Testis (tissue), 3 donors: Measurements from ENCODE around the gene HOXB3. TPM values are rescaled to one million over a fixed set of nuclear protein-coding genes. Genes with fewer than 3 reads are reported as not detected.

Experiments
- DNase-seq: peaks from one replicate; pipeline ENCODE4 v3.0.0-alpha.2; 2019
- H3K27ac ChIP-seq, 2 donors: fragments of 200-600 bp; sonication (generic); one replicate each; pipeline ENCODE4 v1.5.1; 2019
- H3K27me3 ChIP-seq: fragments of 200-600 bp; sonication (generic); one replicate; pipeline ENCODE4 v1.5.1; 2019
- H3K36me3 ChIP-seq: fragments of 200-600 bp; sonication (generic); one replicate; pipeline ENCODE4 v1.5.1; 2017; ENCODE audit warnings: low read depth; ENCODE audit errors: missing control alignments
- H3K4me1 ChIP-seq: fragments of 200-600 bp; sonication (generic); one replicate; pipeline ENCODE4 v1.5.1; 2019
- H3K4me3 ChIP-seq, 2 donors: fragments of 200-600 bp; sonication (generic); one replicate each; pipeline ENCODE4 v1.5.1; 2017 to 2019
- H3K9me3 ChIP-seq: fragments of 200-600 bp; sonication (generic); one replicate; pipeline ENCODE4 v1.5.1; 2017
- POLR2A ChIP-seq: fragments of 450-650 bp; IDR thresholded peaks from one replicate; pipeline ENCODE4 v1.6.1; 2017; ENCODE audit warnings: antibody characterized with exemption, mild to moderate bottlenecking, moderate library complexity
- WGBS, 2 donors: methylation state at CpG; one replicate each; pipeline ENCODE4 v1.1.5; 2018; 5-methylcytosine and 5-hydroxymethylcytosine counted together
- intact Hi-C: fragments of 100-400 bp; cut with DNase I; formaldehyde crosslinking; loops from one replicate; pipeline ENCODE4 v1.15.1; 2023; ENCODE audit warnings: low total_unique reads
- polyA plus RNA-seq: library from polyadenylated mRNA; stranded (reverse); fragments of 350-450 nt; fragmentation: Illumina TruSeq; extraction: RNeasy Lipid Tissue Mini Kit (QIAGEN cat#74804); gene quantifications from one replicate; pipeline ENCODE4 v1.2.3, GENCODE V29; 2014; ENCODE audit warnings: low read depth, low replicate concordance; ENCODE audit not compliant: insufficient read depth
- total RNA-seq, 2 donors: library from RNA; depleted of rRNA; stranded (reverse); fragments of >200 nt; gene quantifications; one replicate each; pipeline ENCODE4 v1.2.3, GENCODE V29; 2016
- TF ChIP-seq, protein P1 (sequence below), 3 experiments: fragments of 450-650 bp in 2 of 3; fragments of 200-600 bp in 1 of 3; sonication (generic) in 1 of 3; IDR thresholded peaks; one replicate each; pipeline ENCODE4 v1.5.1; 2016 to 2019; ENCODE audit warnings: antibody characterized with exemption in 3 of 3, mild to moderate bottlenecking in 2 of 3, moderate library complexity in 1 of 3

HOXB3 gene
- total and polyA plus RNA-seq, 3 donors from 2014 or later, result 9.2 to 11.4 (median 10.6) TPM

DNA sequence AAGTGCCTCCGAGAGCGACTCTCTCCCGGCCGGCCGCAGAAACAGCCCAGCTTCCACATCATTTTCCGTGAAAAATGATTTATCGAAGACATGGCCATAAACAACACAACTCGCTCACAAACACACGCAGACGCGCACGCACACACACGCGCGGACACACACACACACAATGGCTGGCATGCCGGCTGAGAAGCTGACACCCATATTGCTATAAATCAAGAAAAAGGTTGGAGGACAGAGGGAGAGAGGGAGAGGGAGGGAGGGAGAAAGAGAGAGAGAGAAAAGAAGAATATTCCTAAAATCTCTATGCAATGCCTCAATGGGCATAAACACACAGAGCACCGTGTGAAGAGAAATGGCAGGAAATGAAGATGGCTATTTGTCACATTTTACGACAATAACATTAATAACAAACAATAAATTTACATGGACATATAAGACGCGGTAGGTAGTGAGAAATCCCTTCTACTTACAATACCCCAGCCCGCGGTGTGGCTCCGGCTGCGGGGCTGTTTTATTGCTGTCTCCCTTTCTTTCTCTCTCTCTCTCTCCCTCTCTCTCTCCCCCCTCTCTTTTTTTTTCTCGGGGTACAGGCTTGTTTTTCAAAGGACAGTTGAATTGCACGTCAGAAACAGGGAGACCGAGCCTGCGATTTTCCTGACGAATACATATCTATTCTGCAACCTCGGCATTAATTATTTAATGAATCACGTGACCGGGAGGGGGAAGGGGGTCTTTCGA lies 21.4 kb downstream of the HOXB3 start:
- intact Hi-C loops, result no loop called here
- WGBS, 2 donors, result 18 to 33% methylated on average over 33 of the region's 33 CpGs
- Histone ChIP-seq H3K9me3 (no peaks in the 10 kb centered on the region), H3K4me1 (no peaks in the 10 kb centered on the region), H3K27me3 (no peaks in the 10 kb centered on the region), H3K4me3 (no peak overlapping the region), H3K36me3 (no peaks in the 10 kb centered on the region), H3K27ac (no peak overlapping the region)
- DNase-seq, result no peak
- TF ChIP-seq, protein P1, sequence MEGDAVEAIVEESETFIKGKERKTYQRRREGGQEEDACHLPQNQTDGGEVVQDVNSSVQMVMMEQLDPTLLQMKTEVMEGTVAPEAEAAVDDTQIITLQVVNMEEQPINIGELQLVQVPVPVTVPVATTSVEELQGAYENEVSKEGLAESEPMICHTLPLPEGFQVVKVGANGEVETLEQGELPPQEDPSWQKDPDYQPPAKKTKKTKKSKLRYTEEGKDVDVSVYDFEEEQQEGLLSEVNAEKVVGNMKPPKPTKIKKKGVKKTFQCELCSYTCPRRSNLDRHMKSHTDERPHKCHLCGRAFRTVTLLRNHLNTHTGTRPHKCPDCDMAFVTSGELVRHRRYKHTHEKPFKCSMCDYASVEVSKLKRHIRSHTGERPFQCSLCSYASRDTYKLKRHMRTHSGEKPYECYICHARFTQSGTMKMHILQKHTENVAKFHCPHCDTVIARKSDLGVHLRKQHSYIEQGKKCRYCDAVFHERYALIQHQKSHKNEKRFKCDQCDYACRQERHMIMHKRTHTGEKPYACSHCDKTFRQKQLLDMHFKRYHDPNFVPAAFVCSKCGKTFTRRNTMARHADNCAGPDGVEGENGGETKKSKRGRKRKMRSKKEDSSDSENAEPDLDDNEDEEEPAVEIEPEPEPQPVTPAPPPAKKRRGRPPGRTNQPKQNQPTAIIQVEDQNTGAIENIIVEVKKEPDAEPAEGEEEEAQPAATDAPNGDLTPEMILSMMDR (IDR thresholded peaks at IDR 0.05), result no peak
- no peak for TF ChIP-seq POLR2A

DNA sequence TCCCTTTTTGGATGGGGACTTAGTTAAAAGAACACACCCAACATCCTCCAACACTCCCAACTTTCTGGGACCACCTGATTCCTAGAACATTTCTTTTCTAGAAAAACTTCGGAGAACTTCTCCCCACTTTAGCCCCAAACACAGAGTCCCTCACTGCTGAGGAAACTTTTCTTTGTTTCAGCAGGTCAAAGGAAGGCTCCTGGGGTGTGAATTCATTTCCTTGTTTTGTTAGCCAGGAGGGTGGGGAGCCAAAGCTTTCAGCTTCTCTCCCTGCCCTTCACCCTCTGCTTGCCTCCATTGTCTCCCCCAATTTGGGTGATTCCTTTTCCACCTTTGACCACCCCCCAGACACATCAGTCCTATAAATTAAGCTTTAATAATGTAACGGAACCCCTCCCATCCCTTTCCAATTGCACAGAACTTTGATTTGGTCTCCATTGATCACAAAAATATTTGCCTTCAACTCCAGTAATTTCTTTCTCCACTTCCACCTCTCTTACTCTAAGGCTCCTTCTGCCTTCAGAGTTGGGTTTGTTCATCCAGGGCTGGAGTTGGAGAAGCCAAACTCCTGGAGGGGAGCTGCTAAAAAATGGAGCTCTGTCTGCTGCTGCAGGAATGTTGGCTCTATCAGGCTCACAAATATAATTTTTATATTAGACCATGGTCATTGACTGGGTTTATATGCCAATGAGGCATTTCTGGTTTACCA lies 22.2 kb downstream of the HOXB3 start:
- no peaks in the 10 kb centered on the region for H3K4me1 ChIP-seq
- H3K36me3 ChIP-seq, result no peaks in the 10 kb centered on the region
- H3K27ac ChIP-seq, result no peak overlapping the region
- no peaks in the 10 kb centered on the region for H3K9me3 ChIP-seq
- intact Hi-C loops, result no loop called here
- H3K27me3 ChIP-seq, result no peaks in the 10 kb centered on the region
- DNase-seq, result no peak
- TF ChIP-seq, protein P1 (IDR thresholded peaks at IDR 0.05), result no peak
- no peak for TF ChIP-seq POLR2A
- H3K4me3 ChIP-seq, result no peak overlapping the region
- 60% methylated on average over 2 of the region's 2 CpGs for WGBS, 2 donors

DNA sequence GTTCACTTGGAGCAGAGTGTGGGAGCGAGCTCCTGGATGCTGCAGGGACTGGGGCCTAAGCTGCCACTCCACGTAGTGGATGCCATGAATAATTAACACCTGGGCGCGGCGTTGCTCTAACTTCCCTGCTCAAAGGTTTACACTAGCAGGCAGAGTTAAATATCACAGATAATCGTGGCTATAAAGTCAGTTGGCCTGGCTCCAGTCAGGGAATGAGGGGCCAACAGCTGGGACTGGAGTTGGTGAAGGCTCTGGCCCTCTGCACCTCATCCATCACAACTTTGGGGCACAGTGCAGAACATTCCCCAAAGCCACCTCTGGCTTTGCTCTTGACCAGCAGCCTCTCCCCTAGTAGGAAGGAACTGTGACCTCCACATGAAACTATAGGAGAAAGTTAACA lies 22.8 kb downstream of the HOXB3 start:
- no peak for DNase-seq
- Histone ChIP-seq H3K36me3 (no peaks in the 10 kb centered on the region), H3K4me3 (no peak overlapping the region), H3K4me1 (no peaks in the 10 kb centered on the region), H3K27me3 (no peaks in the 10 kb centered on the region), H3K9me3 (no peaks in the 10 kb centered on the region), H3K27ac (no peak overlapping the region)
- intact Hi-C loops, result no loop called here
- TF ChIP-seq, protein P1 (IDR thresholded peaks at IDR 0.05), result no peak
- TF ChIP-seq POLR2A, result no peak
- WGBS, 2 donors, result 63 to 83% methylated on average over 2 to 6 of the region's 6 CpGs

DNA sequence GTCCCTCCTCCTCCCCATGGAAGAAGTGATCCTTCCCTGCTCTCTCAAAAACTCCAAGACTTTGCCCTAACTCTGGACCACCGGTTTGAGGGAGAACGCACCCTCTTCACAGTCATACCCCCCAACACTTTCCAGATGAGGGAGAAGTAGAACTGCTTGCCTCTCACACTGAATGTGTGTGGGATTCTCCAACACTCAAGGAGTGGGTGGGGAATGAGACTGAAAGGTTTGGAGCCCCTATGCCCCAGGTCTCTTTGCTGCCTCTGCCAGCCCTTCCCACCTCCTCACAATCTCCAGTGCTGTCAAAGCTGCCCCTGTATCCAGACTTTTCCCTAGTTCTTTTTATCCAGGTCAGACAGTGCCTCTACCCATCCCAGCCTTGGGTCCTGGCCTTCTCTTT lies 23.3 kb downstream of the HOXB3 start:
- Histone ChIP-seq H3K36me3 (no peaks in the 10 kb centered on the region), H3K4me1 (no peaks in the 10 kb centered on the region), H3K27ac (no peak overlapping the region), H3K4me3 (no peak overlapping the region), H3K9me3 (no peaks in the 10 kb centered on the region), H3K27me3 (no peaks in the 10 kb centered on the region)
- no peak for DNase-seq
- intact Hi-C loops, result no loop called here
- no peak for TF ChIP-seq POLR2A
- TF ChIP-seq, protein P1 (IDR thresholded peaks at IDR 0.05), result no peak
- 46 to 50% methylated on average over 2 of the region's 2 CpGs for WGBS, 2 donors
